SK-N-SH (cell line): ENCODE results near the gene HOXB9. TPM values are rescaled to one million over a fixed set of nuclear protein-coding genes. Genes with fewer than 3 reads are reported as not detected.
A peak's percentile ranks its signal among the peaks of the same experiment; 100 is the strongest.

Source experiments
- CTCF ChIA-PET: fragments of 300-600, 350-600 bp; formaldehyde crosslinking; extraction: SDS; loops from one replicate; lab custom pipeline; 2021; lab: Yijun Ruan, JAX
- POLR2A ChIA-PET: fragments of 350-600 bp; sonication (Branson Sonifier 250); formaldehyde crosslinking; extraction: SDS; loops from one replicate; lab custom pipeline; 2020; ENCODE audit warnings: antibody characterized with exemption, inconsistent platforms; lab: Yijun Ruan, JAX
- DNase-seq: peaks from one replicate; pipeline ENCODE4 v3.0.0; 2012
- H2AFZ ChIP-seq: fragments of 200-600 bp; sonication (generic); 2 replicates; pipeline ENCODE4 v1.8.1; 2016; ENCODE audit warnings: antibody characterized with exemption, mild to moderate bottlenecking, low read depth
- H3F3A ChIP-seq: fragments of 200-600 bp; sonication (generic); replicated peaks from 2 replicates; pipeline ENCODE3; 2016; ENCODE audit warnings: antibody characterized with exemption, mild to moderate bottlenecking; ENCODE audit not compliant: insufficient read depth
- H3K27ac ChIP-seq, 2 experiments: fragments of 200-500 bp in 1 of 2; fragments of 200-600 bp in 1 of 2; sonication (Bioruptor generic) in 1 of 2; sonication (generic), shearing (Covaris generic) in 1 of 2; 2 replicates each; pipeline versions ENCODE4 v1.5.1 to v1.6.1; 2014 to 2016; ENCODE audit warnings: low read depth in 2 of 2, inconsistent platforms in 1 of 2, low read length in 1 of 2, mild to moderate bottlenecking in 1 of 2, mixed read lengths in 1 of 2
- H3K27me3 ChIP-seq: fragments of 200-600 bp; sonication (generic), shearing (Covaris generic); 2 replicates; pipeline ENCODE4 v1.6.1; 2016; ENCODE audit warnings: mixed run types; ENCODE audit not compliant: insufficient read depth
- H3K36me3 ChIP-seq, 2 experiments: fragments of 200-500 bp in 1 of 2; fragments of 200-600 bp in 1 of 2; sonication (Bioruptor generic) in 1 of 2; sonication (generic) in 1 of 2; replicated peaks in 1 of 2; 2 replicates each; pipeline versions ENCODE3 to v1.5.1; 2014 to 2016; ENCODE audit warnings: low read length in 1 of 2, mild to moderate bottlenecking in 1 of 2; ENCODE audit not compliant: insufficient read depth in 2 of 2, control insufficient read depth in 1 of 2
- H3K4me1 ChIP-seq, 2 experiments: fragments of 200-500 bp in 1 of 2; fragments of 200-600 bp in 1 of 2; sonication (Bioruptor generic) in 1 of 2; sonication (generic), shearing (Covaris generic) in 1 of 2; 2 replicates each; pipeline versions ENCODE4 v1.5.1 to v1.6.1; 2014 to 2016; ENCODE audit warnings: low read depth in 1 of 2, low read length in 1 of 2, mixed run types in 1 of 2; ENCODE audit not compliant: insufficient read depth in 2 of 2, control insufficient read depth in 1 of 2
- H3K4me2 ChIP-seq: fragments of 200-600 bp; sonication (generic), shearing (Covaris generic); 2 replicates; pipeline ENCODE4 v1.6.1; 2017; ENCODE audit warnings: mixed run types
- H3K4me3 ChIP-seq, 2 experiments: fragments of 200-500 bp in 1 of 2; fragments of 200-600 bp in 1 of 2; sonication (Bioruptor generic) in 1 of 2; sonication (generic), shearing (Covaris generic) in 1 of 2; 2 replicates each; pipeline versions ENCODE4 v1.5.1 to v1.8.1; 2014 to 2016; ENCODE audit warnings: low read depth in 2 of 2, inconsistent platforms in 1 of 2, low read length in 1 of 2, mild to moderate bottlenecking in 1 of 2, mixed read lengths in 1 of 2, moderate library complexity in 1 of 2
- H3K79me2 ChIP-seq: fragments of 200-600 bp; sonication (generic); 2 replicates; pipeline ENCODE4 v1.8.1; 2017; ENCODE audit warnings: mild to moderate bottlenecking; ENCODE audit not compliant: insufficient read depth
- H3K9ac ChIP-seq: fragments of 200-600 bp; sonication (generic); 2 replicates; pipeline ENCODE4 v1.6.1; 2017; ENCODE audit warnings: mixed run types
- H3K9me2 ChIP-seq: fragments of 200-600 bp; sonication (generic); 2 replicates; pipeline ENCODE4 v1.6.1; 2017; ENCODE audit warnings: mixed run types
- H3K9me3 ChIP-seq: fragments of 200-600 bp; sonication (generic); 2 replicates; pipeline ENCODE4 v1.6.1; 2017; ENCODE audit warnings: mixed run types, mild to moderate bottlenecking, moderate library complexity
- H4K20me1 ChIP-seq: fragments of 200-600 bp; sonication (generic); 2 replicates; pipeline ENCODE4 v1.6.1; 2017; ENCODE audit warnings: mild to moderate bottlenecking, mixed run types; ENCODE audit not compliant: insufficient read depth
- CTCF ChIP-seq: fragments of 200-600 bp; sonication (generic); IDR thresholded peaks from 2 replicates; pipeline ENCODE4 v1.6.1; 2017; ENCODE audit warnings: antibody characterized with exemption, mild to moderate bottlenecking, moderate library complexity
- EP300 ChIP-seq, 2 experiments: IDR thresholded peaks; 2 replicates each; pipeline versions ENCODE4 v1.4.0 to v1.6.1; 2012; ENCODE audit warnings: borderline replicate concordance in 1 of 2, low read depth in 1 of 2, low read length in 1 of 2
- PBX3 ChIP-seq: IDR thresholded peaks from 2 replicates; pipeline ENCODE4; 2012
- WGBS: methylation state at CpG from one replicate; pipeline ENCODE4 v1.1.6; 2017; ENCODE audit warnings: low lambda C conversion rate; 5-methylcytosine and 5-hydroxymethylcytosine counted together
- polyA plus RNA-seq, 3 experiments: library from polyadenylated mRNA; depleted of rRNA; stranded (reverse); fragments of >200 nt; gene quantifications; 2 replicates each; pipeline ENCODE4 v1.2.3, GENCODE V29; 2012
- TF ChIP-seq, protein P1 (sequence below): IDR thresholded peaks from 2 replicates; pipeline ENCODE4 v1.4.0; 2012; ENCODE audit warnings: low read depth, borderline replicate concordance

The HOXB9 gene
- polyA plus RNA-seq, 1 of the 3 experiments (the other 2 are of a cell fraction), result not detected

DNA sequence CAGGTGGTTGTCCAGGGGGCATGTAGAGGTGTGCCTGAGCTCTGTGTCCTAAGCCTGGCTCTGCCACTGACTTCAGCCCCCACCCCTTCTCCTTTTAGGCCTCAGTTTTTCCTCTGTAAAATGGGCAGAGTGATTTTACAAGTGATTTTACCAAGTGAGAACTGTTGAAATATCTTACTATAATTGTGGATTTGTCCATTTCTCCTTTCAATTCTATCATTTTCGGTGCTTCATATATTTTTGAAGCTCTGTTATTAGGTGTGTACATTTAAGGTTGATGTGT lies 21.7 kb upstream of the HOXB9 start (continued):
- TF ChIP-seq, protein P1, sequence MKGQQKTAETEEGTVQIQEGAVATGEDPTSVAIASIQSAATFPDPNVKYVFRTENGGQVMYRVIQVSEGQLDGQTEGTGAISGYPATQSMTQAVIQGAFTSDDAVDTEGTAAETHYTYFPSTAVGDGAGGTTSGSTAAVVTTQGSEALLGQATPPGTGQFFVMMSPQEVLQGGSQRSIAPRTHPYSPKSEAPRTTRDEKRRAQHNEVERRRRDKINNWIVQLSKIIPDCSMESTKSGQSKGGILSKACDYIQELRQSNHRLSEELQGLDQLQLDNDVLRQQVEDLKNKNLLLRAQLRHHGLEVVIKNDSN, result no peak

DNA sequence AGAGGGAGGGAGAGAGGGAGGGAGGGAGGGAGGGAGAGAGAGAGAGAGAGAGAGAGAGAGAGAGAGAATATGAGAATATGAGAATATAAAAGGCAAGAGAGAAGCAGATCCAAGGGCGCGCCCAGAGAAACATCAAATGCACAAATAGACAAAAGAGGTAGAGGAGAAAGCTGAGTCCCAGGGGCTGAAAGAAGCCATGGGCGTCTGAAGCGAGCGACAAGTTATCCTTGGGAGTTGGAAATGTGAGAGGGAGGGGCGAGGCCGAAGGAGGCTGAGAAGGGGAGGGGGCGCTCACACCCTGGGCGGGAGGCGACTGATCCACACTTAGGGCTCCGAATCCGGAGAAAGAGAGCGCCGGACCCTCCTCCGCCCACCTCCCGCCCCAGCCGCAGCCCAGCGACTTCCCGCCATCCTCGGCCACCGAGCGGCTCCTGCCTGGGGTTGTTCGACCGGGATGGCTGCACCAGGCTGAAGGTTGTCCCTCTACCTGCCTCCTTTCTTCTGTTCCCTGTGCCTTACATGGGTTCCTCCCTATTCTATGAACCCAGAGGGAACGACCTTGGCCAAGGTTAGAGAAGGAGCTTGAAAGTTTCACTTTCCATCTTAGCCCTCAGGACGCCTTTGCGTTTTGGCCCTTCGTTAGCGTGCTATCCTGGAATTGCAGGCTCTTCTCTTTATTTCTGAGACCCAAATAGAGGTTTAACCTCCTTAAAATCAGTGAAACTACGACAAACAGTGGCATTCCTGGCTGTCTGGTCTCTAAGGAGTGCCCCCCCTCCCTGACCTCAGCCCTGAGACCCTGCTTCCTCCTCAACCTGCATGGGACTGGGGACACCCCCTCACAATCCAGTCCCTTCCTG lies 21.2 kb upstream of the HOXB9 start:
- Histone ChIP-seq H3F3A (no peaks in the 10 kb centered on the region), H3K9me2 (no peaks in the 10 kb centered on the region), H3K9me3 (no peaks in the 10 kb centered on the region), H3K4me3 (peak overlapping the region in 1 of 2 experiments; percentile 56; a peak in 2 of 4 replicates), H3K4me2 (peak overlapping the region; percentile 75), H3K36me3 (no peaks in the 10 kb centered on the region), H3K79me2 (no peaks in the 10 kb centered on the region), H3K27ac (no peak overlapping the region)
- ChIA-PET CTCF (interaction anchor here (1.0 to 2.7 kb wide), 6 partner anchors 10 to 385 kb away, joined by 3 to 12 read pairs (median 4); no protein-coding TSS in a partner anchor), POLR2A (no interaction called here)
- DNase-seq, result peak; percentile 42
- WGBS, result 10% methylated on average over 29 of the region's 30 CpGs
- TF ChIP-seq PBX3 (no peak), EP300 (IDR thresholded peaks at IDR 0.05; ENCODE audit: borderline replicate concordance in 1 of 2, low read depth in 1 of 2, low read length in 1 of 2) (no peak)
- TF ChIP-seq, all 33 proteins: peak for 0
- Histone ChIP-seq H2AFZ (no peak overlapping the region), H3K9ac (no peak overlapping the region), H4K20me1 (no peaks in the 10 kb centered on the region), H3K27me3 (peaks cover 84% of the 10 kb centered on the region), H3K4me1 (no peaks in the 10 kb centered on the region)

DNA sequence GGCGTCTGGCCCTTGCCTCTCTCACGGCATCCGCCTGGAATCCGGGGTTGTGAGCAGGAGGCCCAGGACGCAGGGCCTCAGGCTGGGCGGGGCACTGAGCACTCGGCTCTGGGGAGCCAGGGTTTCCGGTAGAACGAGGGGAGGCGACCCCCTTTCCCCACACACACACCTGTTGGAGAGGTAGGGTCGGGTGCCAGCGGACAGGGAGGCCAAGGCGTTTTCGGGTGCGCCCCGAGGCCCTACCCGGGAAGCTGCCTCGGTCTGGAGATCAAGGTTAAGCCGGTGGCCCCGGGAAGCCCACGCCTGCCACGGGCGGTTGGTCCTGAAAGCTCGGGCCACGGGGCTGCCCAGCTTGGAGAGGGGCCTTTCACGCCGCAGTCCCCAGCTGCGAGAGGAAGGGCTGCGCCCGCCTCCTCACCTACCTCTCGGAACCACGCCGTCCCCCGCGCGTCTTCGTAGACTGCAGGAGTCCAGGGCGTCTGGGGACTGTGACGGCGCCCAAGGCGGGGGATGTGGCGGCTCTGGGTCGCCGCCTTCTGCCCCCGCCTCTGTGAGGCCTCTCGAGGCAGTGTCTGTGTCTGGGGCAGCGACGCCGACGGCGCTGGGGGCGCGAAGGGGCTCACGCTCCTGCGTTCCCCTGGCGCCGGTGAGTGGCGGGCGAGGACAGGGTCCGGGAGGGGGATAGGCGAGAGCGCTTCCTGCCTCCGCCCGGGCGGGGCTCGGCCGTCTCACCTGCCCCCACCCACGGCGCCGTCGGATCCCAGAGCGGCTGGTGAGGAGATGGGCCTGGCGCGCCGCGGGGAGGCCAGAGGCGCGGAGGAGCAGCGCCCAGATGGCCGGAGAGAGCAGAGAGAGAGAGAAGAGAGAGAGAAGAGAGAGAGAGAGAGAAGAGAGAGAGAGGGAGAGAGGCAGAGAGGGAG lies 20.3 kb upstream of the HOXB9 start:
- no peaks in the 10 kb centered on the region for H3K4me1 ChIP-seq
- POLR2A ChIA-PET, result no interaction called here
- no peak overlapping the region for H3K4me2 ChIP-seq
- H3K9ac ChIP-seq, result no peak overlapping the region
- H3F3A ChIP-seq, result no peaks in the 10 kb centered on the region
- peak; percentile 23 for DNase-seq
- H3K9me2 ChIP-seq, result no peaks in the 10 kb centered on the region
- no peaks in the 10 kb centered on the region for H4K20me1 ChIP-seq
- no peak overlapping the region for H2AFZ ChIP-seq
- H3K36me3 ChIP-seq, result no peaks in the 10 kb centered on the region
- peaks cover 89% of the 10 kb centered on the region for H3K27me3 ChIP-seq
- no peak overlapping the region for H3K4me3 ChIP-seq
- H3K9me3 ChIP-seq, result no peaks in the 10 kb centered on the region
- WGBS, result 6% methylated on average over 57 of the region's 80 CpGs
- CTCF ChIA-PET, result interaction anchor here (1.1 to 1.8 kb wide), 3 partner anchors 23 to 232 kb away, joined by 3 to 4 read pairs (median 3); no protein-coding TSS in a partner anchor
- H3K79me2 ChIP-seq, result no peaks in the 10 kb centered on the region
- TF ChIP-seq CTCF, result no peak
- no peak overlapping the region for H3K27ac ChIP-seq
